GM12874 (cell line): Measurements from ENCODE around the gene CADM2.

Experiments
- CTCF ChIP-seq: IDR thresholded peaks from 2 replicates; pipeline ENCODE4 v1.5.1; 2011; ENCODE audit warnings: low read depth, mild to moderate bottlenecking, control low read depth, low read length, moderate library complexity; ENCODE audit not compliant: insufficient read depth

Gene CADM2

GRCh38 chr3:85652360-85652759 lies 693.6 kb downstream of the CADM2 start:
- no peak for TF ChIP-seq CTCF

GRCh38 chr3:85660451-85660850 lies 701.7 kb downstream of the CADM2 start:
- TF ChIP-seq CTCF, result no peak

GRCh38 chr3:85662462-85662861 lies 703.7 kb downstream of the CADM2 start:
- TF ChIP-seq CTCF, result no peak

- TF ChIP-seq CTCF, result no peak
These were observed 709.0 kb downstream of the CADM2 start for GRCh38 chr3:85667744-85668143.

GRCh38 chr3:85670634-85671205 lies 711.9 kb downstream of the CADM2 start:
- no peak for TF ChIP-seq CTCF

- no peak for TF ChIP-seq CTCF
These were observed 714.0 kb downstream of the CADM2 start for GRCh38 chr3:85672761-85673160.

- TF ChIP-seq CTCF, result no peak
These were observed 719.9 kb downstream of the CADM2 start for GRCh38 chr3:85678713-85679112.
